Activated T-helper 1 cell treated with Interleukin-2 at 50 U/mL for 16 hours (primary cell): ENCODE results near the gene ABCC8.

ENCODE experiments used
- DNase-seq: peaks from one replicate; pipeline ENCODE4 v3.0.0-alpha.2; 2020; ENCODE audit warnings: low read depth

The ABCC8 gene

GRCh38 chr11:17476317-17477083 lies at the start of gene ABCC8:
ABCC8 (minus strand) TSS chr11:17476845; CDS start chr11:17476776, 69 bp downstream.
- DNase-seq = no peak

GRCh38 chr11:17526326-17526725 lies 49.7 kb upstream of the ABCC8 start:
- DNase-seq = no peak

- no peak for DNase-seq
Observed at GRCh38 chr11:17525570-17525969, 48.9 kb upstream of the ABCC8 start.

GRCh38 chr11:17524221-17524620 lies 47.6 kb upstream of the ABCC8 start:
- DNase-seq = no peak

DNA sequence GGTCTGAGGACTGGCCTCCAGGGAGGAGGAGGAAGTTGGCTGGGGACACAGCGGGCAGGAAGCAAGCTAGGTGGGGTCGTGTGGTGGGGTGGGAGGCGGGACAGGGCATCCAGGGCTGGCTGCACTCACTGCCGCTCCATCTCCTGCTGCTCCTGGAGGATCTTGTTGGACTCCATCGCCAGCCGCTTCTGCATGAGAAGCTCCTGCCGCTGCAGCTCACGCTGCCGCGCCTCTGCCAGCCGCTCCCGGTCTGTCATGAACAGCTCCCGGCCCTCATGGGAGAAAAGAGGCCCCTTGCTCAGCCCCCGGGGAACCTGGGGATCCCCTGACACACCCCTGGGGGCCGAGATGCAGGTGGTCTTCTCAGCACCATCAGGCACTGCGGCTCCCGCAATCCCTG lies 46.0 kb upstream of the ABCC8 start:
- DNase-seq = no peak

- no peak for DNase-seq
Observed at GRCh38 chr11:17521106-17521900, 44.7 kb upstream of the ABCC8 start.

- DNase-seq = no peak
Observed at GRCh38 chr11:17519061-17519885, 42.6 kb upstream of the ABCC8 start.

- DNase-seq = no peak
Observed at GRCh38 chr11:17518366-17518765, 41.7 kb upstream of the ABCC8 start.

DNA sequence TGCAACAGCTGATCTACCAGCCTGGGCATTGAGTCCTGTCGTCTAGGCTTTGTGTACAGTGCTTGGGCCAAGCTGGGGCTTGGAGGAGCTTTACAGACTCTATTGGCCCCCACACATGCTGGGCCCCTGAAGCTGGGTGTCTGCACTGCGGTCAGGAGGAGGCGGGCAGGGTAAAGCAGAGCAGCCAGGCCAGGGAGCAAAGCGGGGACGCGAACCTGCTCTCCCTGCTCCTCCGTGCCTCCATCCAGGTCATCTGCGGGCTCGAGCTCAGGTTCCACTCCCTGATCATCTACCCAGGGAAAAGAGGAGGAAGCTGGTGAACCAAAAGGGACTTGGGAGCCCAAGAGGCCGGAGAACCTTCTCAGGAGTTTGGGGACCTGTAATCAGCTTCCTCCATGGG lies 40.5 kb upstream of the ABCC8 start:
- DNase-seq = no peak

DNA sequence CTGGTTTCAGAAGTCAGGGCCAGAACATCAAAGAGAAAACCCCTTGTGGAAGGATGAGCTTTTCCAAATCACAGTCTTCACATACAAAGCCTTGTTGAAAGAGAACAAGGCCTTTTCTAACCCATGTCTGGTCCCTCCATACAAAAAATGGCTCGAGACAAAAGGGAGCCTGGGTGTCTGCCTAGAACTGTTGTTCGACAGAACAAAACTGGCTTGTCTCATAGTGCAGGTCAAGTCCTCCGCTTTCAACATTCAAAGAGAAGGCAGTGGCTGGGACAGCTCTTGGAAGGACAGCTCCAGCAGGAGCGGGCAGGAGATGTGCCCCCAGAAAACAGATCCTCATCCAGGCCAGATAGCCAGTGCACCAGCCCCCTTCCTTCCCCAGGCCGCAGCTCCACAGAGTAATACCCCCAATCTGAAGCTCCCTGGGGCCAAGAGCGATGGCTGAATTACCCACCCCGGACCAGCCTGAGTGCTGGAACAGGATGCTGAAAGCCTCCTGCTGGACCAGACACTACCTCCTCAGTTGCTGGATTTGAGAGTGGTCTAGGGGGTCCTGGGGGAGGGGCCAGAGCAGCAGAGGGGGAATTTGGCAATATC lies 40.0 kb upstream of the ABCC8 start:
- DNase-seq = no peak

DNA sequence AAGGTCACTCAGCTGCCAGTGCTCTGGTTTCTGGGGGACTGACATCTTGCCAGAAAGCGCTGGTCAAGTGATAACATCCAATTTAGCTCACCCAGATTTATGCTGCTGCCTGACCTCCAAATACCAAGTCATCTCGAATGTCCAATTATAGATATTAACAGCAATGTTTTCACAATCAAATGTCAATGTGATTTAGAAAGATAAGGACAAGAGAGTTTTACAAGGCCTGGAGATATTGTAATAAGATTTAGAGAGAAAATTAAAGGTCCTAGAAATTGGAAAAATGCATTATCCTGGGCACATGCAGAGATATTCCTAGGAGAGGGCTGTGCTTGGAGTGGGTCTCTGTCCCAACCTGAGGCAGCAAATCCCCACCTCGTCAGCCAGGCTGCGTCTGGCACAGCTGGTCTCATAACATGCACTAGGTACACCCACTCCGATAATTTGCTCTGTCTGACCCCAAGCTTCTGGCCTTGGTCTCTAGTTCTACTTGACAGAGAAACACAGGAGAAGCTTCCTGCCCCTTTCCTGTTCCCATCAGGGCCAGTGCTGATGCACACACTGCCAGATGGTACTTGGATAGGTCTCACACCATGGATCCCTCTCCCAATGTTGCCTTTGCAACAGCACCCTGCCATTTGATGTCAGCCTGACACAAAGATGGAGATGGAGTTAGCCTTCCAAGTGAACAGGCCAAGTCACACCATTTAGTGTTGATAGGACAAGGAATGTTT lies 39.0 kb upstream of the ABCC8 start:
- no peak for DNase-seq

DNA sequence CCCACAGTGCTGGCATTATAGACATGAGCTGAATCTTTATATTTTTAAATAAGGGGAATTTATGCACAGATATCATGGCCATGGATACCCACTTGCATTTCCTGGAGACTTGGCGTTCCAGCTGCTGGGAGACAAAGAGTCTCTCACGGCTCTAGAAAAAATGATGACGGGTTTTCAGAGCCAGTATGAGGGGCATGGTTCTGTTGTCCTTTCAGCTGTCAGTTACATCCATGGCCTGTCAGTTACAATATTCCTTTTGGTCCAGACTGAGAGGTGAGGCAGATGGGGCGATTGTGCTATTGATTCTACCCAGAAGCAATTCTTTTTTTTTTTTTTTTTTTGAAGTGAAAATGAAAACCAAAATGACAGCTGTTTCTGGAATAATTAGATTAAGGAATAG lies 37.8 kb upstream of the ABCC8 start:
- DNase-seq = no peak

GRCh38 chr11:17513853-17514252 lies 37.2 kb upstream of the ABCC8 start:
- no peak for DNase-seq

- no peak for DNase-seq
Observed at GRCh38 chr11:17512101-17512500, 35.5 kb upstream of the ABCC8 start.

DNA sequence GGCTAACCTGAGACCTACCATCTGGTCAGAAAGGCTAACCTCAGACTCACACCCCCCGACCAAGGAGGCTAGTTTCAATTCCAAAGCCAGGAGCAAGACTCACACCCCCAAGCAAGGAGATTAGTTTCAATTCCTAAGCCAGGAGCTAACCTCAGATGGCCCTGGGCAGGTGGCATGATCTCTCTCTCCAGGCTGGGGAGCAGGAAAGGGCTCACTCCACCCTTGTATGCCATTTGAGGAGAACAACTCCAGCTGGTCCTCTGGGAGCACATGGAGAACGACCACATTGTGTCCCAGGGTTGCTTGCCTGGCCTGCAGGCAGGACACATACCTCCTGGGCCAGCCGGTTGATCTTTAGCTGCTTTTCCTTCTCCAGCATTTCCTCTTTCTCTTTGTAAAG lies 34.9 kb upstream of the ABCC8 start:
- no peak for DNase-seq

DNA sequence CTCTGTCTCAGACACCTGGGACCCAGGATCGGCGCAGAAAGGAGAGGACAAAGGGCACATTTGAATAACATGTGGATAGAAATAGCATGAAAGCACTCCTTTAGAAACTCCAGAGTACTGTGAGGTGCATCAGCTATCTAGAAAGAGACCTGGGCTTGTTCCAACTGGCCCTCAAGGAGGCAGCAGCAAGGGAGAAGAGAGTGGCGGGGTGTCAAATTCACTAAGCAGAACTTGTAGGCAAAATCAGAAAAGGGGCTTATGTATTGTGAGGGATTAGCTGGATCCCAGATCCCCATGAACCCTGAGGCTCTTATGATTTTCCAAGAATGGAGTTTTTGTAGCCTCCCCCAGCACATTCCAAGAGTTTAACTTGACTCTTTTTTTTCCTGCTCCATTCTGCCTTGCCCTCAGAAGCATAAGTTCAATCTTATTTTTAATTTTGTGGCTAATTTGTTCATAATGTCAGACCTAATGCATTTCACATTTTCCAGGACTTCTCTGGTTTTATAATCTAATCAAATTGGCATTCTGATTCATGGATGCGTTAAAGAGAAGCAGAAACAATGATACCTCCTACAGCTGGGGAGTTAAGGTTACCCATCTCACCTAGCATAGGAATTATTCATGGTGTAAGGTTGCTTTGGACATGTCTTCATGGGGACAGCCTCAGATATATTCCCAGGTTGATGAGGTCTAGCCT lies 34.0 kb upstream of the ABCC8 start:
- no peak for DNase-seq

- no peak for DNase-seq
Observed at GRCh38 chr11:17508791-17509190, 32.1 kb upstream of the ABCC8 start.

- no peak for DNase-seq
Observed at GRCh38 chr11:17508306-17508705, 31.7 kb upstream of the ABCC8 start.

DNA sequence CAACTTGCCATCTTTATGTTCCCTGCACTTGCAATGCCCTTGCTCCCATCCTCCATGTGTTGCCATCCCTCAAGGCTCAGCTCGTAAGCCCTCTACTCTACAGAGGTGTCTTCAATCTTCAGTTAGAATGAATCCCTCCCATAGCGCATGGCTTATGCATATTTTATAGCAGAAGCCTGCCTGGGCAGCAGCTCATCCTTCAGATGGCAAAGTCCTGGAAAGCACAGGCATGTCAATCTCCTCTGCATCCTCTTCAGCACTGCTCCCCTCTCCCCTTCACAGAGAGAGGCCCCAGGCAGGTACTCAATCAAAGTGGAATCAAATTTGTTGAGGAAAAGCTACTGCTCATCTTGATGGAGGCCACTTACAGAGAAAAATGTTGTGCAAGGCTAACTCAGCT lies 31.1 kb upstream of the ABCC8 start:
- DNase-seq = no peak

GRCh38 chr11:17506942-17507341 lies 30.3 kb upstream of the ABCC8 start:
- no peak for DNase-seq

- no peak for DNase-seq
Observed at GRCh38 chr11:17506314-17506713, 29.7 kb upstream of the ABCC8 start.
